T-helper 2 cell treated with Interferon-gamma antibody and Interleukin-4, amounts not matched to agents 5 μg/mL and 100 μg/mL, for 36 hours (primary cell): ENCODE results near the gene UBE2E2.

ENCODE experiments used
- DNase-seq: peaks from one replicate; pipeline ENCODE4 v3.0.0; 2021; ENCODE audit warnings: low spot score
- H3K27ac Mint-ChIP-seq: one replicate; pipeline ENCODE4 v1.8.0; 2021; ENCODE audit warnings: mild to moderate bottlenecking, mixed read lengths
- H3K27me3 Mint-ChIP-seq: one replicate; pipeline ENCODE4 v1.8.0; 2021; ENCODE audit warnings: low read depth, mixed read lengths
- H3K36me3 Mint-ChIP-seq: one replicate; pipeline ENCODE4 v1.8.0; 2021; ENCODE audit warnings: low read depth, mixed read lengths
- H3K4me1 Mint-ChIP-seq: one replicate; pipeline ENCODE4 v1.8.0; 2021; ENCODE audit warnings: low read depth, mixed read lengths
- H3K4me3 Mint-ChIP-seq: one replicate; pipeline ENCODE4 v1.8.0; 2022; ENCODE audit warnings: mild to moderate bottlenecking, moderate library complexity, mixed read lengths
- H3K9me3 Mint-ChIP-seq: one replicate; pipeline ENCODE4 v1.8.0; 2021; ENCODE audit warnings: mixed read lengths

Gene UBE2E2

GRCh38 chr3:23481011-23481615 is 278.0 kb downstream of the UBE2E2 start:
- Mint-ChIP-seq H3K27ac (no peak overlapping the region), H3K9me3 (peaks cover 35% of the 10 kb centered on the region), H3K36me3 (no peaks in the 10 kb centered on the region), H3K27me3 (no peaks in the 10 kb centered on the region), H3K4me3 (no peak overlapping the region), H3K4me1 (no peaks in the 10 kb centered on the region)
- DNase-seq = no peak

- H3K27me3 Mint-ChIP-seq = no peaks in the 10 kb centered on the region
- DNase-seq = no peak
- H3K9me3 Mint-ChIP-seq = peaks cover 35% of the 10 kb centered on the region
- H3K4me1 Mint-ChIP-seq = no peaks in the 10 kb centered on the region
- H3K36me3 Mint-ChIP-seq = no peaks in the 10 kb centered on the region
- no peak overlapping the region for H3K27ac Mint-ChIP-seq
- no peak overlapping the region for H3K4me3 Mint-ChIP-seq
Measured at GRCh38 chr3:23481616-23482278, 278.6 kb downstream of the UBE2E2 start.

DNA sequence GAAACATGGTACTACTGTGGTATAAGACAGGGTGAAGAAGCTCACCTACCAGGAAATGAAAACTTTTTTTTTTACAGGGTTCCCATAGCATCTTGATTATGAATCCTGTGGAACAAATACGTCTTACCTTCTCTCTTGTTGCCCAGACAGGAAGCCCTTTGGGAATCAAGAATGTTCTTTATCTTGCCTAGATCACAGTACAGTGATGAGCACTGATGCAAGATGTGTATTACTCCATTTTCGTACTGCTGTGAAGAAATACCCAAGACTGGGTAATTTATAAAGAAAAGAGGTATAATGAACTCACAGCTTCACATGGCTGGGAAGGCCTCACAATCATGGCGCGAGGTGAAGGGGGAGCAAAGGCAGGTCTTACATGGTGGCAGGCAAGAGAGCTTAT is 281.3 kb downstream of the UBE2E2 start:
- H3K27ac Mint-ChIP-seq = no peak overlapping the region
- H3K36me3 Mint-ChIP-seq = no peaks in the 10 kb centered on the region
- peaks cover 23% of the 10 kb centered on the region for H3K9me3 Mint-ChIP-seq
- no peaks in the 10 kb centered on the region for H3K27me3 Mint-ChIP-seq
- no peak for DNase-seq
- no peak overlapping the region for H3K4me3 Mint-ChIP-seq
- no peaks in the 10 kb centered on the region for H3K4me1 Mint-ChIP-seq

DNA sequence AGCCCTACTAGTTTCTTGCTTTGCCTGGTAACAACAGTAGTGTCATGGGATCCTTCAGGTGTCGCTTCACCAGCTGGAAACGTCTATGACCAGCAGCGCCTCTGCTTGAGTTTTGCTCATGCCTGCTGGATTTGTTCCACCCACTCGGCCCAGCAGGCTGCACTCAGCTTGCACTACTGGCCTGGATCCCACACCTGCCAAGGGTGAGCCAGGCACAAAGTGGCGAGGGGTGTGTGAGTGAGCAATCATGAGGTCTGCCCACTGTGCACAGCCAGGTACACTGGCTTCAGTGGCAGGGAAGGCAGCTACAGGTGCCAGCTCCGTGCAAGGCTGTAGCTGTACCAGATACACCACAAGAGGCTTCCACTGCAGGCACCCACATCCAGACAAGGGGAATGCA is 282.8 kb downstream of the UBE2E2 start:
- no peaks in the 10 kb centered on the region for H3K27me3 Mint-ChIP-seq
- no peaks in the 10 kb centered on the region for H3K4me1 Mint-ChIP-seq
- no peak overlapping the region for H3K27ac Mint-ChIP-seq
- DNase-seq = no peak
- no peak overlapping the region for H3K4me3 Mint-ChIP-seq
- peaks cover 14% of the 10 kb centered on the region for H3K9me3 Mint-ChIP-seq
- no peaks in the 10 kb centered on the region for H3K36me3 Mint-ChIP-seq

DNA sequence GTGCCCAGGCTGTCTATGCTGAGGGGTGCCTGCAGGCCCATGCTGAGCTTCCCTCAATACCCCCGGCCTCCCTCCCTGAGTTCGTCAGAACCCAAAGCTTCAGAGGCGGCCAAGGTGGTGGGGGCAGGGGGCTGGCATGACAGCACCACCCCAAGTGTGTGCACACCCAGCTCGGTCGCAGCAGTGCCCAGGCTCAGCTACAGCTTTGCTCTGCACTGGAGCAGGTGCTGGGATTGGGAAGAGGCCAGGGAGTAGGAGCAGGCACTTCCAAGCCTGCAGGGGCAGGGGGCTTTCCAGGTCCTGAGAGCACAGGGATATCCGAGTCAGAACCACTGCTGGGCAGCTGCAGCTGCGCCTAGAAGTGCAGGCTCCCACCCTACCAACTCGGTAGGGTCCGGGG is 283.9 kb downstream of the UBE2E2 start:
- H3K9me3 Mint-ChIP-seq = peaks cover 10% of the 10 kb centered on the region
- H3K27me3 Mint-ChIP-seq = no peaks in the 10 kb centered on the region
- H3K27ac Mint-ChIP-seq = no peak overlapping the region
- H3K4me1 Mint-ChIP-seq = no peaks in the 10 kb centered on the region
- no peak overlapping the region for H3K4me3 Mint-ChIP-seq
- H3K36me3 Mint-ChIP-seq = no peaks in the 10 kb centered on the region
- DNase-seq = no peak

- Mint-ChIP-seq H3K27ac (no peak overlapping the region), H3K36me3 (no peaks in the 10 kb centered on the region), H3K27me3 (no peaks in the 10 kb centered on the region), H3K4me1 (no peaks in the 10 kb centered on the region), H3K4me3 (no peak overlapping the region), H3K9me3 (peaks cover 10% of the 10 kb centered on the region)
- no peak for DNase-seq
Measured at GRCh38 chr3:23488618-23489017, 285.5 kb downstream of the UBE2E2 start.

DNA sequence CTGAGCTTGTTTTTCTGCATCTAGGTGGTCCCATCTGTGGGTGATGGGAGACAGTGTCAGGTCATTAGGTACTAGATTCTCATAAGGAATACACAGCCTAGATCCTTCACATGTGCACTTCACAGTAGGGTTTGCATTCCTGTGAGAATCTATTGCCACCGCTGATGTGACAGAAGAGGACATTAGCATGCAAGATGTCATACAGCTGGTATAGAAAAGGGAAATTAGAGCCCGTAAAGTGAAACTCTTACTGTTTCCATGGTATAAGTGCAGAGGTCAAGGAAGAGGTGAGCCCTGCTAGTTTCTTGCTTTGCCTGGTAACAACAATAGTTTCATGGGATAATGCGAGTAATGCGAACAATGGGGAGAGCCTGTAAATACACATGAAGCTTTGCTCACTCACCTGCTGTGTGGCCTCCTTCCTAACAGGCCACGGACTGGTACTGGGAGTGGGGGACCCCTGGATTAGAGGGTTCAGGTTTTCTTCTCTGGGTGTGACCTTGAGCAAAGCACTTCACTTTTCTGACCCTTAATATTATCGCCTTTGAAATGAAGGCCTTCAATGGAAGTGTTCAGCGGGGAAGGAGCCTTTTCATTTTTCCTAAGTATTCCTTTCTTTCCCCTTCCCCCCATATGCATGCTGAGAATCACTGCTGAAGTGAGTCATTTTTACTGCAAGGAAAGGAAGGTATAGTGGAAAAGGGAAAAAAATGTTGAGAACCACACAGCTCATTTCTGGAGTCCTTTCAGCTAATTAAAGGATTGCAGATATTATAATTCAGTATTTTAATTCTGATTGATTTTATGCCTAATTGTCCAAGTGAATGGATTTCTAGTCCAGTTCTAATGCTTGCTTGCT is 286.4 kb downstream of the UBE2E2 start:
- Mint-ChIP-seq H3K4me3 (no peak overlapping the region), H3K27ac (no peak overlapping the region)

GRCh38 chr3:23490459-23490858 is 287.3 kb downstream of the UBE2E2 start:
- no peak for DNase-seq
- Mint-ChIP-seq H3K4me1 (no peaks in the 10 kb centered on the region), H3K4me3 (no peak overlapping the region), H3K27me3 (no peaks in the 10 kb centered on the region), H3K36me3 (no peaks in the 10 kb centered on the region), H3K27ac (no peak overlapping the region), H3K9me3 (peaks cover 3% of the 10 kb centered on the region)

More for the DNA sequence above, 286.4 kb downstream of the UBE2E2 start:
- Mint-ChIP-seq H3K4me1 (no peaks in the 10 kb centered on the region), H3K36me3 (no peaks in the 10 kb centered on the region), H3K9me3 (peaks cover 7% of the 10 kb centered on the region), H3K27me3 (no peaks in the 10 kb centered on the region)
- no peak for DNase-seq

- no peak for DNase-seq
- Mint-ChIP-seq H3K27me3 (no peaks in the 10 kb centered on the region), H3K27ac (no peak overlapping the region), H3K9me3 (no peaks in the 10 kb centered on the region), H3K4me1 (no peaks in the 10 kb centered on the region), H3K36me3 (no peaks in the 10 kb centered on the region), H3K4me3 (no peak overlapping the region)
Measured at GRCh38 chr3:23492057-23492456, 288.9 kb downstream of the UBE2E2 start.

DNA sequence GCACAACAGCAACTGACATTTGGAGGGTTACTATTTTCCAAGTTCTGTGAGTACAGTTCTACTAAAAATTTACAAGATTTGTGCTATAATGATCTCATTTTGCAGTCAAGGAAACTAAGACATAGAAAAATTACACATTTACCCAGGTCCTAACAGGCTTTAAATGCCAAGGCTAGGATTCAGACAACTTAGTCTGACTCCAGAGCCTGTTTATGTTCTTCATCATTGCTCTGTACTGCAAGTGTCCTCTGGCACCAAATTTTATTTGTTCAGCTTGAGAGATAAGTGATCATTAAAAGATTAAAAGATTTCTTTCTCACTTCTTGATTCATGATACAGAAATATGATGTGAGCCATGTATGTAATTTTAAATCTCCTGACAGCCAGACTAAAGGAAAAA is 290.8 kb downstream of the UBE2E2 start:
- no peaks in the 10 kb centered on the region for H3K36me3 Mint-ChIP-seq
- no peak overlapping the region for H3K4me3 Mint-ChIP-seq
- H3K27ac Mint-ChIP-seq = no peak overlapping the region
- no peaks in the 10 kb centered on the region for H3K9me3 Mint-ChIP-seq
- no peaks in the 10 kb centered on the region for H3K27me3 Mint-ChIP-seq
- DNase-seq = no peak
- no peaks in the 10 kb centered on the region for H3K4me1 Mint-ChIP-seq

- no peak overlapping the region for H3K27ac Mint-ChIP-seq
- no peaks in the 10 kb centered on the region for H3K4me1 Mint-ChIP-seq
- no peaks in the 10 kb centered on the region for H3K9me3 Mint-ChIP-seq
- H3K27me3 Mint-ChIP-seq = no peaks in the 10 kb centered on the region
- H3K4me3 Mint-ChIP-seq = no peak overlapping the region
- no peaks in the 10 kb centered on the region for H3K36me3 Mint-ChIP-seq
- DNase-seq = no peak
Measured at GRCh38 chr3:23494967-23495366, 291.8 kb downstream of the UBE2E2 start.

DNA sequence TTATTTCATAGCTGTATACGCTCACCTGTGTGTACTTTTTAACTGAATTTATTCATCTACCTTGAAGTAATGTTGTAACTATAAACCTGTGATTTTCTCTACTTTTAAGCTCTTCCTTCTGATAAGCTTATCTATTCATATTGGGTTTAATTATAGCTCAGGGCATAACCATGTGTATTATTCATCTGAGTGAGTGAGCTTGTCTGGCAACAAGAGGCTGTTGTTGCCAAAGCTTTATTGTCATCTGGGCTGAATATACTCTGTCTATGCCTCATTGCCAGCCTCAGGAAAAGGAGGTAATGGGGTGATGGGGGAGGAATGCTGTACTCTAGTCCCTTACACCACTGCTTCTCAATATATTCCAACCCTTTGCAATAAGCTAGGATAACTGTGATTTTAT is 292.4 kb downstream of the UBE2E2 start:
- H3K4me1 Mint-ChIP-seq = no peaks in the 10 kb centered on the region
- no peak for DNase-seq
- H3K9me3 Mint-ChIP-seq = no peaks in the 10 kb centered on the region
- H3K27me3 Mint-ChIP-seq = no peaks in the 10 kb centered on the region
- H3K36me3 Mint-ChIP-seq = no peaks in the 10 kb centered on the region
- no peak overlapping the region for H3K4me3 Mint-ChIP-seq
- H3K27ac Mint-ChIP-seq = no peak overlapping the region

- Mint-ChIP-seq H3K36me3 (no peaks in the 10 kb centered on the region), H3K4me3 (no peak overlapping the region), H3K27ac (no peak overlapping the region)
Measured at GRCh38 chr3:23496165-23496564, 293.0 kb downstream of the UBE2E2 start.

GRCh38 chr3:23497156-23497555 is 294.0 kb downstream of the UBE2E2 start:
- H3K4me3 Mint-ChIP-seq = no peak overlapping the region
- no peaks in the 10 kb centered on the region for H3K36me3 Mint-ChIP-seq
- H3K27ac Mint-ChIP-seq = no peak overlapping the region
- H3K4me1 Mint-ChIP-seq = no peaks in the 10 kb centered on the region
- no peaks in the 10 kb centered on the region for H3K9me3 Mint-ChIP-seq
- no peaks in the 10 kb centered on the region for H3K27me3 Mint-ChIP-seq
- no peak for DNase-seq

More at GRCh38 chr3:23496165-23496564, 293.0 kb downstream of the UBE2E2 start:
- H3K27me3 Mint-ChIP-seq = no peaks in the 10 kb centered on the region
- H3K9me3 Mint-ChIP-seq = no peaks in the 10 kb centered on the region
- no peaks in the 10 kb centered on the region for H3K4me1 Mint-ChIP-seq
- DNase-seq = no peak
